ENCODE results near the gene GALNT10. TPM values are rescaled to one million over a fixed set of nuclear protein-coding genes. Genes with fewer than 3 reads are reported as not detected.

The GALNT10 gene
- total RNA-seq, 2 experiments from 2014 or later = 12.9 to 15.2 TPM

GRCh38 chr5:154329519-154330040 lies 139.0 kb downstream of the GALNT10 start:
- DNase-seq = no peak
- ChIA-PET CTCF (no interaction called here), POLR2A (no interaction called here)
- no peak for ATAC-seq
- no peaks in the 10 kb centered on the region for H3K27me3 Mint-ChIP-seq
- H3K4me1 Mint-ChIP-seq (ENCODE audit: low read depth) = no peaks in the 10 kb centered on the region
- H3K9me3 Mint-ChIP-seq = no peaks in the 10 kb centered on the region
- intact Hi-C loops (cut with micrococcal nuclease) = no loop called here
- TF ChIP-seq CTCF (IDR thresholded peaks at IDR 0.05) = no peak
- H3K4me3 Mint-ChIP-seq = no peak overlapping the region
- no peak overlapping the region for H3K27ac Mint-ChIP-seq
- peaks cover 4% of the 10 kb centered on the region for H3K36me3 Mint-ChIP-seq (ENCODE audit: low read depth)

- Mint-ChIP-seq H3K36me3 (ENCODE audit: low read depth) (peaks cover 3% of the 10 kb centered on the region), H3K4me1 (ENCODE audit: low read depth) (no peaks in the 10 kb centered on the region), H3K9me3 (no peaks in the 10 kb centered on the region), H3K27me3 (no peaks in the 10 kb centered on the region), H3K27ac (no peak overlapping the region), H3K4me3 (no peak overlapping the region)
- intact Hi-C loops (cut with micrococcal nuclease) = no loop called here
- TF ChIP-seq CTCF (IDR thresholded peaks at IDR 0.05) = no peak
- no peak for DNase-seq
- CTCF ChIA-PET = no interaction called here
- POLR2A ChIA-PET = no interaction called here
- no peak for ATAC-seq
Observed at GRCh38 chr5:154330097-154330667, 139.6 kb downstream of the GALNT10 start.

GRCh38 chr5:154331232-154331631 lies 140.7 kb downstream of the GALNT10 start:
- Mint-ChIP-seq H3K36me3 (ENCODE audit: low read depth) (peaks cover 5% of the 10 kb centered on the region), H3K27me3 (no peaks in the 10 kb centered on the region), H3K4me1 (ENCODE audit: low read depth) (no peaks in the 10 kb centered on the region), H3K4me3 (no peak overlapping the region), H3K9me3 (no peaks in the 10 kb centered on the region), H3K27ac (no peak overlapping the region)
- intact Hi-C loops (cut with micrococcal nuclease) = no loop called here
- DNase-seq (no peak), ATAC-seq (no peak)
- no peak for TF ChIP-seq CTCF (IDR thresholded peaks at IDR 0.05)
- ChIA-PET POLR2A (no interaction called here), CTCF (no interaction called here)

- no peak for TF ChIP-seq CTCF (IDR thresholded peaks at IDR 0.05)
Observed at GRCh38 chr5:154331924-154332323, 141.4 kb downstream of the GALNT10 start.

GRCh38 chr5:154332451-154332850 lies 141.9 kb downstream of the GALNT10 start:
- H3K27ac Mint-ChIP-seq = no peak overlapping the region
- no peaks in the 10 kb centered on the region for H3K4me1 Mint-ChIP-seq (ENCODE audit: low read depth)
- DNase-seq = no peak
- no peaks in the 10 kb centered on the region for H3K9me3 Mint-ChIP-seq
- POLR2A ChIA-PET = no interaction called here
- ATAC-seq = no peak
- CTCF ChIA-PET = no interaction called here
- H3K27me3 Mint-ChIP-seq = no peaks in the 10 kb centered on the region
- H3K4me3 Mint-ChIP-seq = no peak overlapping the region
- TF ChIP-seq CTCF (IDR thresholded peaks at IDR 0.05) = no peak
- intact Hi-C loops (cut with micrococcal nuclease) = no loop called here
- H3K36me3 Mint-ChIP-seq (ENCODE audit: low read depth) = peaks cover 5% of the 10 kb centered on the region

More at GRCh38 chr5:154331924-154332323, 141.4 kb downstream of the GALNT10 start:
- CTCF ChIA-PET = no interaction called here
- H3K4me3 Mint-ChIP-seq = no peak overlapping the region
- H3K4me1 Mint-ChIP-seq (ENCODE audit: low read depth) = no peaks in the 10 kb centered on the region
- H3K27ac Mint-ChIP-seq = no peak overlapping the region
- POLR2A ChIA-PET = no interaction called here
- DNase-seq (no peak), ATAC-seq (no peak)
- H3K27me3 Mint-ChIP-seq = no peaks in the 10 kb centered on the region
- intact Hi-C loops (cut with micrococcal nuclease) = no loop called here
- H3K9me3 Mint-ChIP-seq = no peaks in the 10 kb centered on the region
- peaks cover 5% of the 10 kb centered on the region for H3K36me3 Mint-ChIP-seq (ENCODE audit: low read depth)

Measured in activated CD8-positive, alpha-beta T cell treated with anti-CD3 and anti-CD28 coated beads for 36 hours (primary cell).